Neural crest cell (in vitro differentiated cells): ENCODE measurements around the gene PRR12. TPM values are rescaled to one million over a fixed set of nuclear protein-coding genes. Genes with fewer than 3 reads are reported as not detected.
A peak's percentile ranks its signal among the peaks of the same experiment; 100 is the strongest.

ENCODE experiments used
- DNase-seq: peaks from one replicate; pipeline ENCODE4 v3.0.0; 2021; ENCODE audit warnings: low read depth, mixed read lengths, low spot score
- H3K27ac Mint-ChIP-seq: one replicate; pipeline ENCODE4 v1.8.0; 2021; ENCODE audit warnings: mild to moderate bottlenecking, mixed read lengths; ENCODE audit not compliant: unreplicated experiment
- H3K27me3 Mint-ChIP-seq: 2 replicates; pipeline ENCODE4 v1.8.0; 2021; ENCODE audit warnings: low read depth, mild to moderate bottlenecking, mixed read lengths
- H3K36me3 Mint-ChIP-seq: 2 replicates; pipeline ENCODE4 v1.8.0; 2021; ENCODE audit warnings: low read depth, mild to moderate bottlenecking, mixed read lengths
- H3K4me1 Mint-ChIP-seq: 2 replicates; pipeline ENCODE4 v1.8.0; 2021; ENCODE audit warnings: mixed read lengths
- H3K4me3 Mint-ChIP-seq: one replicate; pipeline ENCODE4 v1.8.0; 2021; ENCODE audit warnings: mild to moderate bottlenecking, mixed read lengths
- H3K9me3 Mint-ChIP-seq: 2 replicates; pipeline ENCODE4 v1.8.0; 2021; ENCODE audit warnings: mixed read lengths
- CTCF ChIP-seq: fragments of 200-600 bp; sonication (generic); conservative IDR thresholded peaks from 2 replicates; pipeline ENCODE4 v1.5.0; 2021; ENCODE audit warnings: antibody characterized with exemption, mild to moderate bottlenecking
- total RNA-seq: library from RNA; stranded (reverse); gene quantifications from 2 replicates; pipeline ENCODE4 v1.2.1, GENCODE V29; 2021

Gene PRR12
- total RNA-seq, 1 donor from 2014 or later, result 51.7 TPM

GRCh38 chr19:49641688-49642491, 50.9 kb downstream of the PRR12 start, which contains the start of gene SCAF1:
SCAF1 (plus strand) TSS chr19:49642209; CDS start chr19:49645027, 2,818 bp downstream.
- Mint-ChIP-seq H3K4me1 (peaks cover 61% of the 10 kb centered on the region), H3K9me3 (no peaks in the 10 kb centered on the region), H3K27ac (peak within 1 kb of the TSS; percentile 100), H3K4me3 (peak within 1 kb of the TSS; percentile 100), H3K36me3 (peaks cover 2% of the 10 kb centered on the region), H3K27me3 (peaks cover 27% of the 10 kb centered on the region)
- no peak for TF ChIP-seq CTCF
- DNase-seq, result peak; percentile 97

GRCh38 chr19:49642492-49643035, 51.6 kb downstream of the PRR12 start:
- DNase-seq, result no peak
- Mint-ChIP-seq H3K4me3 (peak overlapping the region; percentile 100), H3K36me3 (peaks cover 2% of the 10 kb centered on the region), H3K4me1 (peaks cover 59% of the 10 kb centered on the region), H3K27ac (peak overlapping the region; percentile 96), H3K27me3 (peaks cover 22% of the 10 kb centered on the region), H3K9me3 (no peaks in the 10 kb centered on the region)
- no peak for TF ChIP-seq CTCF

GRCh38 chr19:49643466-49643865, 52.5 kb downstream of the PRR12 start:
- no peaks in the 10 kb centered on the region for H3K9me3 Mint-ChIP-seq
- H3K36me3 Mint-ChIP-seq, result peaks cover 2% of the 10 kb centered on the region
- H3K4me1 Mint-ChIP-seq, result peaks cover 52% of the 10 kb centered on the region
- H3K4me3 Mint-ChIP-seq, result peak overlapping the region; percentile 100
- H3K27me3 Mint-ChIP-seq, result peaks cover 16% of the 10 kb centered on the region
- no peak for DNase-seq
- TF ChIP-seq CTCF, result no peak
- H3K27ac Mint-ChIP-seq, result peak overlapping the region; percentile 89

GRCh38 chr19:49645592-49645991, 54.6 kb downstream of the PRR12 start:
- Mint-ChIP-seq H3K27me3 (no peaks in the 10 kb centered on the region), H3K27ac (peak overlapping the region; percentile 50), H3K9me3 (no peaks in the 10 kb centered on the region), H3K4me1 (peaks cover 34% of the 10 kb centered on the region), H3K36me3 (peaks cover 5% of the 10 kb centered on the region), H3K4me3 (peak overlapping the region; percentile 19)
- no peak for TF ChIP-seq CTCF
- DNase-seq, result no peak

GRCh38 chr19:49645995-49646394, 55.0 kb downstream of the PRR12 start:
- H3K9me3 Mint-ChIP-seq, result no peaks in the 10 kb centered on the region
- peaks cover 5% of the 10 kb centered on the region for H3K36me3 Mint-ChIP-seq
- DNase-seq, result no peak
- peaks cover 30% of the 10 kb centered on the region for H3K4me1 Mint-ChIP-seq
- TF ChIP-seq CTCF, result no peak
- H3K4me3 Mint-ChIP-seq, result no peak overlapping the region
- no peaks in the 10 kb centered on the region for H3K27me3 Mint-ChIP-seq
- H3K27ac Mint-ChIP-seq, result no peak overlapping the region
